NOMO-1 (cell line): Measurements from ENCODE around the gene CROCC.
"Not testable (repeated sequence)": the region's sequence is repeated elsewhere in the genome, so short reads cannot be mapped to it uniquely, and the experiment has no call there.

ENCODE experiments used
- DNase-seq, 2 experiments: peaks; one replicate each; lab custom pipeline; 2025; ENCODE audit not compliant: unreplicated experiment in 2 of 2; lab: John Stamatoyannopoulos, UW

The CROCC gene

GRCh38 chr1:16921391-16922185 is at the start of gene CROCC:
Gene CROCC, plus strand, starts transcription at chr1:16921931. Its CDS starts 88 bp downstream, at chr1:16922019.
- DNase-seq, result no peak

- not testable (repeated sequence) for DNase-seq
Observed at GRCh38 chr1:16872152-16873075, 49.3 kb upstream of the CROCC start.

GRCh38 chr1:16873076-16873879 is 48.5 kb upstream of the CROCC start:
- DNase-seq, result not testable (repeated sequence)

GRCh38 chr1:16874968-16875765 is 46.6 kb upstream of the CROCC start:
- DNase-seq, result not testable (repeated sequence)

GRCh38 chr1:16881742-16882141 is 40.0 kb upstream of the CROCC start:
- DNase-seq, result not testable (repeated sequence)

GRCh38 chr1:16882986-16883385 is 38.7 kb upstream of the CROCC start:
- no peak for DNase-seq

GRCh38 chr1:16884487-16884886 is 37.2 kb upstream of the CROCC start:
- DNase-seq, result not testable (repeated sequence)

- DNase-seq, result no peak
Observed at GRCh38 chr1:16886860-16887605, 34.7 kb upstream of the CROCC start.

- DNase-seq, result peak in 1 of 2 experiments; percentile 43
Observed at GRCh38 chr1:16888860-16889816, 32.6 kb upstream of the CROCC start.

GRCh38 chr1:16890539-16891021 is 31.2 kb upstream of the CROCC start:
- DNase-seq, result not testable (repeated sequence)

- not testable (repeated sequence) for DNase-seq
Observed at GRCh38 chr1:16891057-16891456, 30.7 kb upstream of the CROCC start.

- DNase-seq, result not testable (repeated sequence)
Observed at GRCh38 chr1:16892978-16893525, 28.7 kb upstream of the CROCC start.

- not testable (repeated sequence) for DNase-seq
Observed at GRCh38 chr1:16893796-16894195, 27.9 kb upstream of the CROCC start.

GRCh38 chr1:16894338-16894737 is 27.4 kb upstream of the CROCC start:
- DNase-seq, result not testable (repeated sequence)

- not testable (repeated sequence) for DNase-seq
Observed at GRCh38 chr1:16895233-16895597, 26.5 kb upstream of the CROCC start.

GRCh38 chr1:16895598-16896315 is 26.0 kb upstream of the CROCC start, which contains the start of gene RNU1-2:
Gene RNU1-2, plus strand, starts transcription at chr1:16895980.
- peak; percentile 88 to 97 for DNase-seq
